Activated B cell treated with CpG ODN at 0.5 μM for 24 hours (primary cell): ENCODE results near the gene PEX3. TPM values are rescaled to one million over a fixed set of nuclear protein-coding genes. Genes with fewer than 3 reads are reported as not detected.
A peak's percentile ranks its signal among the peaks of the same experiment; 100 is the strongest.

ENCODE experiments used
- ATAC-seq: fragments of 200-7000 bp; cut with Tn5 transposase; one replicate; pipeline ENCODE4 v1.10.0; 2021; ENCODE audit warnings: low read depth, mild to moderate bottlenecking, moderate library complexity
- CTCF ChIA-PET: fragments of 350-600 bp; sonication (Branson Sonifier 250); formaldehyde crosslinking; loops from one replicate; lab custom pipeline; 2021; ENCODE audit warnings: antibody characterized with exemption; lab: Charles Lee
- POLR2A ChIA-PET: fragments of 350-600 bp; sonication (Branson Sonifier 250); formaldehyde crosslinking; loops from one replicate; lab custom pipeline; 2021; ENCODE audit warnings: antibody characterized with exemption; lab: Charles Lee
- DNase-seq: peaks from one replicate; pipeline ENCODE4 v3.0.0; 2022
- H3K27ac Mint-ChIP-seq: one replicate; pipeline ENCODE4 v1.8.0; 2020; ENCODE audit warnings: mixed read lengths
- H3K27me3 Mint-ChIP-seq: one replicate; pipeline ENCODE4 v1.8.0; 2021; ENCODE audit warnings: mixed read lengths
- H3K36me3 Mint-ChIP-seq: one replicate; pipeline ENCODE4 v1.8.0; 2021; ENCODE audit warnings: low read depth, mixed read lengths
- H3K4me1 Mint-ChIP-seq: one replicate; pipeline ENCODE4 v1.8.0; 2021; ENCODE audit warnings: mixed read lengths
- H3K4me3 Mint-ChIP-seq: one replicate; pipeline ENCODE4 v1.8.0; 2020; ENCODE audit warnings: mild to moderate bottlenecking, mixed read lengths
- H3K9me3 Mint-ChIP-seq: one replicate; pipeline ENCODE4 v1.8.0; 2020; ENCODE audit warnings: mixed read lengths
- CTCF ChIP-seq: fragments of 200-600 bp; IDR thresholded peaks from one replicate; pipeline ENCODE4 v1.8.0; 2022; ENCODE audit warnings: antibody characterized with exemption, mild to moderate bottlenecking
- intact Hi-C: fragments of 100-400 bp; cut with micrococcal nuclease; formaldehyde crosslinking; loops from one replicate; pipeline ENCODE4 v1.15.1; 2024
- total RNA-seq: library from RNA; stranded (reverse); gene quantifications from 2 replicates; pipeline ENCODE4 v1.2.3, GENCODE V29; 2022

The PEX3 gene
- 21.7 and 26.5 TPM in 2 replicates for total RNA-seq

- no peaks in the 10 kb centered on the region for H3K27me3 Mint-ChIP-seq
- peaks cover 25% of the 10 kb centered on the region for H3K36me3 Mint-ChIP-seq
Measured at GRCh38 chr6:143450453-143451371, at the start of gene PEX3, which contains the start of gene ADAT2. Gene PEX3, plus strand, starts transcription at chr6:143450805. Its CDS starts 238 bp downstream, at chr6:143451043. Gene ADAT2, minus strand, starts transcription at chr6:143450695. Its CDS starts 37 bp downstream, at chr6:143450658.

GRCh38 chr6:143401068-143401446, 49.5 kb upstream of the PEX3 start:
- TF ChIP-seq CTCF = no peak
- H3K4me1 Mint-ChIP-seq = peaks cover 9% of the 10 kb centered on the region
- H3K27me3 Mint-ChIP-seq = no peaks in the 10 kb centered on the region
- CTCF ChIA-PET = no interaction called here
- H3K27ac Mint-ChIP-seq = no peak overlapping the region
- ATAC-seq = no peak
- H3K9me3 Mint-ChIP-seq = no peaks in the 10 kb centered on the region
- no peak for DNase-seq
- POLR2A ChIA-PET = no interaction called here
- H3K36me3 Mint-ChIP-seq = no peaks in the 10 kb centered on the region
- intact Hi-C loops = no loop called here
- H3K4me3 Mint-ChIP-seq = no peak overlapping the region

More at GRCh38 chr6:143450453-143451371, at the start of gene PEX3, which contains the start of gene ADAT2:
- ATAC-seq = peak; percentile 91
- ChIA-PET CTCF (interaction anchor here (1.1 to 1.7 kb wide), 2 partner anchors 23 to 88 kb away, joined by 3 to 6 read pairs; no protein-coding TSS in a partner anchor), POLR2A (interaction anchor here (0.5 to 2.2 kb wide), 16 partner anchors 9 to 1303 kb away, joined by 3 to 13 read pairs (median 4); partner anchors contain the start of genes FUCA2, LTV1, NMBR and VTA1)
- DNase-seq = peak; percentile 90
- H3K9me3 Mint-ChIP-seq = no peaks in the 10 kb centered on the region
- TF ChIP-seq CTCF = no peak
- intact Hi-C loops = loop anchor here (1.0 to 5.0 kb wide), 11 partner anchors 61 to 1303 kb away; partner anchors contain the start of genes AIG1, FUCA2, LTV1 and NMBR
- peaks cover 39% of the 10 kb centered on the region for H3K4me1 Mint-ChIP-seq
- peak within 1 kb of the TSS; percentile 96 for H3K27ac Mint-ChIP-seq
- H3K4me3 Mint-ChIP-seq = peak within 1 kb of the TSS; percentile 98

DNA sequence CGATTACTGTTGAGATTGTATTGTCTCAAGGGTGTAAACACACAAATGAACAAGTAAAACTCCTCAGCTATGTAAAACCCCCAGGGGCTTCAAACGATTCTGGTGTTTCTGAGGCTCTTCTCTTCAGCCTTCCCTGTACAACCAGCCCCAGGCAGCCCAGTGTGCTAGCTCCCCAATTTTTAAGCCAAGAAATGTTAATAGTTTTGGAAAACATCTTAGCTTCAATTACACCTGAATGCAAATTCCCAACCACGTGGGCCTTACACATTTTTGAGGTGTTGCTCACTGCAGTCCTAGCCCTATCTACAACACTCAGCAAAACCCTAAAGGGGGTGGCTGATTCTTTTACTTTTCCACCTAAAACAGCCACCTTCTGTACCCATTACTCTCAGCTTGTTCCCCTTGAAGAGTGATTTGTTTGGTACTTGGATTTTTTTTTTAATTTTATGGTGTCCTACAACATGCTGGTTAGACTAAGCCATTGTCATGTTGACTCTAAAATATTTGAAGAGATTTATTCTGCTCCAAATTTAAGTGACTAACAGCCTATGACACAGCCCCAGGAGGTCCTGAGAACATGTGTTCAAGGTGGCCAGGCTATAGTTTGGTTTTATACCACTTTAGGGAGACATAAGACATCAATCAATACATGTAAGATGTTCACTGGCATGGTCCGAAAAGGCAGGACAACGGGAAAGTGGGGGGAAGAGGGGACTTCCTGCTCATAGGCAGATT, 48.8 kb upstream of the PEX3 start:
- ChIA-PET POLR2A (no interaction called here), CTCF (interaction anchor here (0.6 kb wide), 1 partner anchor 660 kb away, joined by 3 read pairs; no protein-coding TSS in a partner anchor)
- no peaks in the 10 kb centered on the region for H3K27me3 Mint-ChIP-seq
- H3K4me3 Mint-ChIP-seq = no peak overlapping the region
- DNase-seq (no peak), ATAC-seq (no peak)
- intact Hi-C loops = no loop called here
- TF ChIP-seq CTCF = no peak
- H3K9me3 Mint-ChIP-seq = no peaks in the 10 kb centered on the region
- no peaks in the 10 kb centered on the region for H3K36me3 Mint-ChIP-seq
- peaks cover 12% of the 10 kb centered on the region for H3K4me1 Mint-ChIP-seq
- H3K27ac Mint-ChIP-seq = no peak overlapping the region

DNA sequence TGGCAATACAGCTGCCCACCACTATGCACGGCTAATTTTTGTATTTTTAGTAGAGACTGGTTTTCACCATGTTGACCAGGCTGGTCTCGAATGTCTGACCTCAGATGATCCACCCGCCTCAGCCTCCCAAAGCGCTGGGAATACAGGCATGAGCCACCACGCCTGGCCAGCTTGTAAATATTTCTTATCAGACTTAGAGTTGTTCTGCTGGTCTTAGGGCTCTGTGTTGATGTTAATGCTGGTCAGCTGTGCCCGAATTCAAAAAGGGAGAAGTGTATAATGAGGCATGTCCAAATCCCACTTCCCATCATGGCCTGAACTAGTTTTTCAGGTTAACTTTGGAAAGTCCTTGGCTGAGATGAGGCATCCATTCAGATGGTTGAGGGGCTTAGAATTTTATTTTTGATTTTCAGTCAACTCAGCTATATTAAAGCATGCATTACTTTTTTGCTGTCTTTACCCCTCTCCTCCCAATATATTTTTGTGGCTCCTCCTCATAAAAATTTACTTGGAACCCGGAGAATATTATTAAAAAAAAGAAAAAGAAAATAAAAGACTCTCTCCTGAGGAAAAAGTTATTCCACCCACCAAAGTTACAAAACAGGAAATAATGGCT, 47.8 kb upstream of the PEX3 start:
- no peak for TF ChIP-seq CTCF
- H3K27me3 Mint-ChIP-seq = no peaks in the 10 kb centered on the region
- H3K4me1 Mint-ChIP-seq = peaks cover 16% of the 10 kb centered on the region
- ChIA-PET CTCF (no interaction called here), POLR2A (no interaction called here)
- H3K27ac Mint-ChIP-seq = no peak overlapping the region
- DNase-seq = no peak
- intact Hi-C loops = no loop called here
- H3K4me3 Mint-ChIP-seq = no peak overlapping the region
- no peaks in the 10 kb centered on the region for H3K9me3 Mint-ChIP-seq
- H3K36me3 Mint-ChIP-seq = no peaks in the 10 kb centered on the region
- ATAC-seq = no peak
